Neural progenitor cell (in vitro differentiated cells): ENCODE results near the gene ALK. TPM values are rescaled to one million over a fixed set of nuclear protein-coding genes. Genes with fewer than 3 reads are reported as not detected.

Experiments used
- DNase-seq: peaks from one replicate; pipeline ENCODE4 v3.0.0-alpha.2; 2016; ENCODE audit warnings: low spot score
- H2AFZ ChIP-seq: fragments of 200-600 bp; sonication (generic); replicated peaks from 2 replicates; pipeline ENCODE4 v1.6.1; 2016; ENCODE audit warnings: antibody characterized with exemption
- H3F3A ChIP-seq: fragments of 200-600 bp; sonication (generic); 2 replicates; pipeline ENCODE4 v1.6.1; 2016; ENCODE audit warnings: antibody characterized with exemption, low read depth
- H3K27ac ChIP-seq: fragments of 200-600 bp; sonication (generic); 2 replicates; pipeline ENCODE4 v1.5.1; 2016; ENCODE audit warnings: mild to moderate bottlenecking
- H3K27me3 ChIP-seq: fragments of 200-600 bp; sonication (generic); 2 replicates; pipeline ENCODE4 v1.6.1; 2016; ENCODE audit warnings: mild to moderate bottlenecking, moderate library complexity
- H3K36me3 ChIP-seq: fragments of 200-600 bp; sonication (generic); 2 replicates; pipeline ENCODE4 v1.5.1; 2016
- H3K4me1 ChIP-seq: fragments of 200-600 bp; sonication (generic); 2 replicates; pipeline ENCODE4 v1.6.1; 2016; ENCODE audit warnings: mixed run types
- H3K4me2 ChIP-seq: fragments of 200-600 bp; sonication (generic); 2 replicates; pipeline ENCODE4 v1.6.1; 2016
- H3K4me3 ChIP-seq: fragments of 200-600 bp; sonication (generic); 2 replicates; pipeline ENCODE4 v1.5.1; 2016
- H3K79me2 ChIP-seq: fragments of 200-600 bp; sonication (generic); 2 replicates; pipeline ENCODE4 v1.6.1; 2016; ENCODE audit warnings: low read depth
- H3K9ac ChIP-seq: fragments of 200-600 bp; sonication (generic); 2 replicates; pipeline ENCODE4 v1.6.1; 2016
- H3K9me3 ChIP-seq: fragments of 200-600 bp; sonication (generic); 2 replicates; pipeline ENCODE4 v1.5.1; 2016; ENCODE audit warnings: low read depth
- H4K20me1 ChIP-seq: fragments of 200-600 bp; sonication (generic); 2 replicates; pipeline ENCODE4 v1.6.1; 2016; ENCODE audit warnings: low read depth
- H3K27ac Mint-ChIP-seq: 3 replicates; pipeline ENCODE4 v1.8.0; 2021; ENCODE audit warnings: mixed read lengths
- H3K27me3 Mint-ChIP-seq: 2 replicates; pipeline ENCODE4 v1.8.0; 2022; ENCODE audit warnings: low read depth, mild to moderate bottlenecking, inconsistent platforms, moderate library complexity, mixed read lengths; ENCODE audit not compliant: insufficient read depth
- H3K36me3 Mint-ChIP-seq: 3 replicates; pipeline ENCODE4 v1.8.0; 2021; ENCODE audit warnings: mixed read lengths
- H3K4me1 Mint-ChIP-seq: 3 replicates; pipeline ENCODE4 v1.8.0; 2021; ENCODE audit warnings: mixed read lengths
- H3K4me3 Mint-ChIP-seq: 3 replicates; pipeline ENCODE4 v1.8.0; 2021; ENCODE audit warnings: mild to moderate bottlenecking, moderate library complexity, mixed read lengths
- H3K9me3 Mint-ChIP-seq: 3 replicates; pipeline ENCODE4 v1.8.0; 2020; ENCODE audit warnings: mixed read lengths
- CTCF ChIP-seq: fragments of 200-600 bp; sonication (generic); IDR thresholded peaks from 2 replicates; pipeline ENCODE4 v1.5.1; 2017; ENCODE audit warnings: antibody characterized with exemption, mild to moderate bottlenecking
- EZH2 ChIP-seq: fragments of 200-600 bp; sonication (generic); IDR thresholded peaks from 2 replicates; pipeline ENCODE4 v1.6.1; 2017; ENCODE audit warnings: antibody characterized with exemption, mild to moderate bottlenecking, moderate library complexity
- EZH2phosphoT487 ChIP-seq: fragments of 200-600 bp; sonication (generic); IDR thresholded peaks from 2 replicates; pipeline ENCODE4 v1.6.1; 2017; ENCODE audit warnings: antibody characterized with exemption
- total RNA-seq: library from RNA; depleted of rRNA; stranded (reverse); fragments of >200 nt; gene quantifications from 2 replicates; pipeline ENCODE4 v1.2.3, GENCODE V29; 2015; ENCODE audit warnings: low replicate concordance

The ALK gene
- total RNA-seq, 1 donor from 2014 or later, result not detected

GRCh38 chr2:29394981-29395350 is 526.4 kb downstream of the ALK start:
- H3K4me3 ChIP-seq, result no peak overlapping the region
- Mint-ChIP-seq H3K27me3 (no peaks in the 10 kb centered on the region), H3K4me1 (peaks cover 37% of the 10 kb centered on the region), H3K9me3 (no peaks in the 10 kb centered on the region), H3K4me3 (no peak overlapping the region), H3K27ac (peak overlapping the region; percentile 70), H3K36me3 (no peaks in the 10 kb centered on the region)
- no peak overlapping the region for H3K9ac ChIP-seq
- no peaks in the 10 kb centered on the region for H3K79me2 ChIP-seq
- H3K9me3 ChIP-seq, result no peaks in the 10 kb centered on the region
- peaks cover 3% of the 10 kb centered on the region for H3F3A ChIP-seq
- no peaks in the 10 kb centered on the region for H4K20me1 ChIP-seq
- peaks cover 8% of the 10 kb centered on the region for H3K4me1 ChIP-seq
- TF ChIP-seq EZH2 (no peak), CTCF (no peak), EZH2phosphoT487 (no peak)
- no peak overlapping the region for H3K27ac ChIP-seq
- H2AFZ ChIP-seq, result peak overlapping the region; percentile 14
- no peaks in the 10 kb centered on the region for H3K27me3 ChIP-seq
- H3K36me3 ChIP-seq, result no peaks in the 10 kb centered on the region
- no peak for DNase-seq
- H3K4me2 ChIP-seq, result no peak overlapping the region

GRCh38 chr2:29394311-29394980 is 526.9 kb downstream of the ALK start:
- no peak for DNase-seq
- Mint-ChIP-seq H3K36me3 (no peaks in the 10 kb centered on the region), H3K9me3 (no peaks in the 10 kb centered on the region), H3K4me3 (no peak overlapping the region), H3K27ac (peak overlapping the region; percentile 70), H3K4me1 (peaks cover 34% of the 10 kb centered on the region), H3K27me3 (no peaks in the 10 kb centered on the region)
- H2AFZ ChIP-seq, result peak overlapping the region; percentile 14
- H3K9ac ChIP-seq, result no peak overlapping the region
- peaks cover 8% of the 10 kb centered on the region for H3K4me1 ChIP-seq
- H3K9me3 ChIP-seq, result no peaks in the 10 kb centered on the region
- TF ChIP-seq EZH2 (no peak), CTCF (no peak)
- H3K27me3 ChIP-seq, result no peaks in the 10 kb centered on the region
- no peaks in the 10 kb centered on the region for H3K36me3 ChIP-seq
- no peak overlapping the region for H3K4me3 ChIP-seq
- no peaks in the 10 kb centered on the region for H4K20me1 ChIP-seq
- H3K4me2 ChIP-seq, result no peak overlapping the region
- peaks cover 3% of the 10 kb centered on the region for H3F3A ChIP-seq
- no peak overlapping the region for H3K27ac ChIP-seq
- H3K79me2 ChIP-seq, result no peaks in the 10 kb centered on the region

DNA sequence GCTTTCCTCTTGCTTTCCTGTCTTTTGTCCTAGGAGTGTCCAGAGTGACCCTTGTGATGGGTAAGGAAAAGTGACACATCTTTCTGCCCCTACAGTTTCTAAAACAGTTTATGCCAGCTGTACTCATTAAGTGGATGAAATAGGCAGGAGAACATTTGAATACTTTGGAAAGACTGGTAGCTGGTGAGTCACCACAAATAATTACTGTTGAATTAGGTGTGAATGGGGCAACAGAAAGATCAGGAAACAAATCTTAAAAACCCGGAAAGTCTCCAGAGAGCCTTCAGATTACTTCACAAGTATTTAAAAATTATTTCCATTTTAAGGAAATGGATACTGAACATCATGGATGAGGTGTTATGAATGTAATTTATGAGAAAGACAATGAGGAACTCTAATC is 527.7 kb downstream of the ALK start:
- Histone ChIP-seq H3K4me1 (peaks cover 8% of the 10 kb centered on the region), H3K79me2 (no peaks in the 10 kb centered on the region), H3K9ac (no peak overlapping the region), H3F3A (peaks cover 3% of the 10 kb centered on the region), H4K20me1 (no peaks in the 10 kb centered on the region), H3K36me3 (no peaks in the 10 kb centered on the region), H3K9me3 (no peaks in the 10 kb centered on the region), H3K27me3 (no peaks in the 10 kb centered on the region), H3K4me2 (no peak overlapping the region), H2AFZ (no peak overlapping the region), H3K4me3 (no peak overlapping the region), H3K27ac (no peak overlapping the region)
- Mint-ChIP-seq H3K9me3 (no peaks in the 10 kb centered on the region), H3K4me3 (no peak overlapping the region), H3K27me3 (peaks cover 6% of the 10 kb centered on the region), H3K4me1 (peaks cover 31% of the 10 kb centered on the region), H3K36me3 (no peaks in the 10 kb centered on the region), H3K27ac (no peak overlapping the region)
- no peak for DNase-seq
- TF ChIP-seq EZH2phosphoT487 (no peak), EZH2 (no peak), CTCF (no peak)
